Neural progenitor cell (in vitro differentiated cells): Measurements from ENCODE around the gene MYO1D. TPM values are rescaled to one million over a fixed set of nuclear protein-coding genes. Genes with fewer than 3 reads are reported as not detected.

Experiments
- DNase-seq: peaks from one replicate; pipeline ENCODE4 v3.0.0-alpha.2; 2016; ENCODE audit warnings: low spot score
- H2AFZ ChIP-seq: fragments of 200-600 bp; sonication (generic); replicated peaks from 2 replicates; pipeline ENCODE4 v1.6.1; 2016; ENCODE audit warnings: antibody characterized with exemption
- H3F3A ChIP-seq: fragments of 200-600 bp; sonication (generic); 2 replicates; pipeline ENCODE4 v1.6.1; 2016; ENCODE audit warnings: antibody characterized with exemption, low read depth
- H3K27ac ChIP-seq: fragments of 200-600 bp; sonication (generic); 2 replicates; pipeline ENCODE4 v1.5.1; 2016; ENCODE audit warnings: mild to moderate bottlenecking
- H3K27me3 ChIP-seq: fragments of 200-600 bp; sonication (generic); 2 replicates; pipeline ENCODE4 v1.6.1; 2016; ENCODE audit warnings: mild to moderate bottlenecking, moderate library complexity
- H3K36me3 ChIP-seq: fragments of 200-600 bp; sonication (generic); 2 replicates; pipeline ENCODE4 v1.5.1; 2016
- H3K4me1 ChIP-seq: fragments of 200-600 bp; sonication (generic); 2 replicates; pipeline ENCODE4 v1.6.1; 2016; ENCODE audit warnings: mixed run types
- H3K4me2 ChIP-seq: fragments of 200-600 bp; sonication (generic); 2 replicates; pipeline ENCODE4 v1.6.1; 2016
- H3K4me3 ChIP-seq: fragments of 200-600 bp; sonication (generic); 2 replicates; pipeline ENCODE4 v1.5.1; 2016
- H3K79me2 ChIP-seq: fragments of 200-600 bp; sonication (generic); 2 replicates; pipeline ENCODE4 v1.6.1; 2016; ENCODE audit warnings: low read depth
- H3K9ac ChIP-seq: fragments of 200-600 bp; sonication (generic); 2 replicates; pipeline ENCODE4 v1.6.1; 2016
- H3K9me3 ChIP-seq: fragments of 200-600 bp; sonication (generic); 2 replicates; pipeline ENCODE4 v1.5.1; 2016; ENCODE audit warnings: low read depth
- H4K20me1 ChIP-seq: fragments of 200-600 bp; sonication (generic); 2 replicates; pipeline ENCODE4 v1.6.1; 2016; ENCODE audit warnings: low read depth
- H3K27ac Mint-ChIP-seq: 3 replicates; pipeline ENCODE4 v1.8.0; 2021; ENCODE audit warnings: mixed read lengths
- H3K27me3 Mint-ChIP-seq: 2 replicates; pipeline ENCODE4 v1.8.0; 2022; ENCODE audit warnings: low read depth, mild to moderate bottlenecking, inconsistent platforms, moderate library complexity, mixed read lengths; ENCODE audit not compliant: insufficient read depth
- H3K36me3 Mint-ChIP-seq: 3 replicates; pipeline ENCODE4 v1.8.0; 2021; ENCODE audit warnings: mixed read lengths
- H3K4me1 Mint-ChIP-seq: 3 replicates; pipeline ENCODE4 v1.8.0; 2021; ENCODE audit warnings: mixed read lengths
- H3K4me3 Mint-ChIP-seq: 3 replicates; pipeline ENCODE4 v1.8.0; 2021; ENCODE audit warnings: mild to moderate bottlenecking, moderate library complexity, mixed read lengths
- H3K9me3 Mint-ChIP-seq: 3 replicates; pipeline ENCODE4 v1.8.0; 2020; ENCODE audit warnings: mixed read lengths
- CTCF ChIP-seq: fragments of 200-600 bp; sonication (generic); IDR thresholded peaks from 2 replicates; pipeline ENCODE4 v1.5.1; 2017; ENCODE audit warnings: antibody characterized with exemption, mild to moderate bottlenecking
- EZH2 ChIP-seq: fragments of 200-600 bp; sonication (generic); IDR thresholded peaks from 2 replicates; pipeline ENCODE4 v1.6.1; 2017; ENCODE audit warnings: antibody characterized with exemption, mild to moderate bottlenecking, moderate library complexity
- EZH2phosphoT487 ChIP-seq: fragments of 200-600 bp; sonication (generic); IDR thresholded peaks from 2 replicates; pipeline ENCODE4 v1.6.1; 2017; ENCODE audit warnings: antibody characterized with exemption
- total RNA-seq: library from RNA; depleted of rRNA; stranded (reverse); fragments of >200 nt; gene quantifications from 2 replicates; pipeline ENCODE4 v1.2.3, GENCODE V29; 2015; ENCODE audit warnings: low replicate concordance

The MYO1D gene
- total RNA-seq, 1 donor from 2014 or later: 6.2 TPM

- no peak for TF ChIP-seq EZH2
- no peak for TF ChIP-seq CTCF
- no peak for TF ChIP-seq EZH2phosphoT487
- no peaks in the 10 kb centered on the region for H3K27me3 Mint-ChIP-seq
- peaks cover 42% of the 10 kb centered on the region for H3K4me1 Mint-ChIP-seq
- Histone ChIP-seq H3K4me1 (peaks cover 27% of the 10 kb centered on the region), H3K79me2 (no peaks in the 10 kb centered on the region), H3K27me3 (no peaks in the 10 kb centered on the region), H3K36me3 (peaks cover 5% of the 10 kb centered on the region), H2AFZ (no peak overlapping the region), H3F3A (peaks cover 50% of the 10 kb centered on the region), H3K9ac (no peak overlapping the region), H3K27ac (no peak overlapping the region), H3K4me2 (no peak overlapping the region), H4K20me1 (peaks cover 9% of the 10 kb centered on the region), H3K4me3 (no peak overlapping the region), H3K9me3 (no peaks in the 10 kb centered on the region)
- peaks cover 41% of the 10 kb centered on the region for H3K36me3 Mint-ChIP-seq
- H3K4me3 Mint-ChIP-seq: no peak overlapping the region
- no peaks in the 10 kb centered on the region for H3K9me3 Mint-ChIP-seq
- no peak for DNase-seq
- peak overlapping the region; percentile 78 for H3K27ac Mint-ChIP-seq
Measured at GRCh38 chr17:32481193-32481592, 395.7 kb downstream of the MYO1D start.

GRCh38 chr17:32479074-32479617 is 397.8 kb downstream of the MYO1D start:
- TF ChIP-seq EZH2phosphoT487: no peak
- TF ChIP-seq EZH2: no peak
- TF ChIP-seq CTCF: no peak
- peaks cover 5% of the 10 kb centered on the region for H3K36me3 ChIP-seq
- no peaks in the 10 kb centered on the region for H3K27me3 ChIP-seq
- H3K4me1 Mint-ChIP-seq: peaks cover 26% of the 10 kb centered on the region
- no peaks in the 10 kb centered on the region for H3K9me3 ChIP-seq
- H3K27ac ChIP-seq: no peak overlapping the region
- H4K20me1 ChIP-seq: peaks cover 9% of the 10 kb centered on the region
- peaks cover 54% of the 10 kb centered on the region for H3K36me3 Mint-ChIP-seq
- H3K4me1 ChIP-seq: peaks cover 17% of the 10 kb centered on the region
- H3K9ac ChIP-seq: no peak overlapping the region
- H3K9me3 Mint-ChIP-seq: no peaks in the 10 kb centered on the region
- no peak overlapping the region for H3K4me2 ChIP-seq
- no peak overlapping the region for H2AFZ ChIP-seq
- DNase-seq: no peak
- no peak overlapping the region for H3K4me3 ChIP-seq
- H3F3A ChIP-seq: peaks cover 33% of the 10 kb centered on the region
- no peaks in the 10 kb centered on the region for H3K27me3 Mint-ChIP-seq
- no peak overlapping the region for H3K27ac Mint-ChIP-seq
- no peak overlapping the region for H3K4me3 Mint-ChIP-seq
- H3K79me2 ChIP-seq: no peaks in the 10 kb centered on the region

- H3K9me3 Mint-ChIP-seq: no peaks in the 10 kb centered on the region
- Histone ChIP-seq H3K27me3 (no peaks in the 10 kb centered on the region), H3K79me2 (no peaks in the 10 kb centered on the region), H2AFZ (no peak overlapping the region), H4K20me1 (peaks cover under 1% of the 10 kb centered on the region), H3K36me3 (peaks cover 5% of the 10 kb centered on the region), H3K4me3 (no peak overlapping the region), H3K4me1 (no peaks in the 10 kb centered on the region), H3K4me2 (no peak overlapping the region), H3F3A (peaks cover 14% of the 10 kb centered on the region), H3K9ac (no peak overlapping the region), H3K9me3 (no peaks in the 10 kb centered on the region), H3K27ac (no peak overlapping the region)
- no peak overlapping the region for H3K4me3 Mint-ChIP-seq
- H3K4me1 Mint-ChIP-seq: peaks cover 8% of the 10 kb centered on the region
- DNase-seq: no peak
- no peak overlapping the region for H3K27ac Mint-ChIP-seq
- no peaks in the 10 kb centered on the region for H3K27me3 Mint-ChIP-seq
- peaks cover 61% of the 10 kb centered on the region for H3K36me3 Mint-ChIP-seq
- TF ChIP-seq EZH2phosphoT487 (no peak), CTCF (no peak), EZH2 (no peak)
Measured at GRCh38 chr17:32477220-32477619, 399.7 kb downstream of the MYO1D start.
